DMS114 treated with DMSO at 0.1 percent for 48 hours (cell line): ENCODE measurements around the gene CLCN5.

Experiments used
- DNase-seq: peaks from one replicate; lab custom pipeline; 2025; ENCODE audit not compliant: unreplicated experiment; lab: John Stamatoyannopoulos, UW

The CLCN5 gene

GRCh38 chrX:49932791-49933190 lies 10.4 kb downstream of the CLCN5 start:
- no peak for DNase-seq

- no peak for DNase-seq
Observed at GRCh38 chrX:49934148-49934547, 11.8 kb downstream of the CLCN5 start.

GRCh38 chrX:49934729-49935128 lies 12.3 kb downstream of the CLCN5 start:
- DNase-seq = no peak

GRCh38 chrX:49947781-49948180 lies 25.4 kb downstream of the CLCN5 start:
- DNase-seq = no peak

GRCh38 chrX:49949961-49950360 lies 27.6 kb downstream of the CLCN5 start:
- no peak for DNase-seq

- DNase-seq = no peak
Observed at GRCh38 chrX:49951524-49952193, 29.3 kb downstream of the CLCN5 start.

GRCh38 chrX:49956313-49956712 lies 33.9 kb downstream of the CLCN5 start:
- DNase-seq = no peak

- no peak for DNase-seq
Observed at GRCh38 chrX:49958727-49959485, 36.5 kb downstream of the CLCN5 start.

GRCh38 chrX:49959602-49960001 lies 37.2 kb downstream of the CLCN5 start:
- DNase-seq = no peak

GRCh38 chrX:49960061-49960460 lies 37.7 kb downstream of the CLCN5 start:
- DNase-seq = no peak

- no peak for DNase-seq
Observed at GRCh38 chrX:49970674-49971073, 48.3 kb downstream of the CLCN5 start.

GRCh38 chrX:49972328-49972860 lies 50.0 kb downstream of the CLCN5 start:
- DNase-seq = no peak

GRCh38 chrX:49976682-49977197 lies 54.3 kb downstream of the CLCN5 start:
- DNase-seq = no peak

GRCh38 chrX:49977319-49978090 lies 55.1 kb downstream of the CLCN5 start:
- no peak for DNase-seq

- DNase-seq = no peak
Observed at GRCh38 chrX:49978176-49978575, 55.8 kb downstream of the CLCN5 start.

- no peak for DNase-seq
Observed at GRCh38 chrX:49986058-49986457, 63.7 kb downstream of the CLCN5 start.

- DNase-seq = no peak
Observed at GRCh38 chrX:49987651-49988050, 65.3 kb downstream of the CLCN5 start.

GRCh38 chrX:49988143-49988542 lies 65.7 kb downstream of the CLCN5 start:
- DNase-seq = no peak

GRCh38 chrX:49991758-49992157 lies 69.4 kb downstream of the CLCN5 start:
- no peak for DNase-seq

GRCh38 chrX:49992853-49993252 lies 70.5 kb downstream of the CLCN5 start:
- no peak for DNase-seq

- no peak for DNase-seq
Observed at GRCh38 chrX:49993661-49994060, 71.3 kb downstream of the CLCN5 start.
